DOHH2 (cell line): ENCODE data around the gene L3MBTL4.

Source experiments
- EZH2phosphoT487 ChIP-seq: fragments of 200-600 bp; sonication (generic); IDR thresholded peaks from 2 replicates; pipeline ENCODE4 v1.6.1; 2017; ENCODE audit warnings: borderline replicate concordance, mild to moderate bottlenecking, antibody characterized with exemption, low read length, moderate library complexity, mixed read lengths
- TF ChIP-seq, protein P1 (sequence below): fragments of 200-600 bp; sonication (generic); IDR thresholded peaks from one replicate; pipeline ENCODE4 v1.5.1; 2014; ENCODE audit warnings: antibody characterized with exemption, mild to moderate bottlenecking, low read depth, low read length; ENCODE audit not compliant: poor library complexity, severe bottlenecking

DNA sequence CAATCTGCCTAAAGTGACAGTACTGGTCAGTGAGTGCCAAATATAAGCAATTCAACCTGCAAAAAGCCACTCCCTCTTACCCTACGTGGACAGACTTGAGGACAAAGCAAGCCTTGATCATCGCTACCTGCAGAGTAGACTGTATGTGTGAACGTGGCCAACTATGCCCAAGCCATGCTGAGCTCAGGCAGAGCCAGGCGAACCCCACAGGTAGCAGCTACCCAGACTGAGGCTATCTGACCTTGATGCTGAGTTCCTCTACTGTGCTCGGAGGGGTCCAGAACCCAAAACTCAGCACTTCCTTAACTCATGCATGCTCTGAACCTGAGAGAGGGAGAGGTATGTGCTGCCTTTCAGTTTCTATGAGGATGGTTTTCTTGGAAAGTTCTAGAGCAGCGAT lies 455.9 kb downstream of the L3MBTL4 start:
- TF ChIP-seq, protein P1, sequence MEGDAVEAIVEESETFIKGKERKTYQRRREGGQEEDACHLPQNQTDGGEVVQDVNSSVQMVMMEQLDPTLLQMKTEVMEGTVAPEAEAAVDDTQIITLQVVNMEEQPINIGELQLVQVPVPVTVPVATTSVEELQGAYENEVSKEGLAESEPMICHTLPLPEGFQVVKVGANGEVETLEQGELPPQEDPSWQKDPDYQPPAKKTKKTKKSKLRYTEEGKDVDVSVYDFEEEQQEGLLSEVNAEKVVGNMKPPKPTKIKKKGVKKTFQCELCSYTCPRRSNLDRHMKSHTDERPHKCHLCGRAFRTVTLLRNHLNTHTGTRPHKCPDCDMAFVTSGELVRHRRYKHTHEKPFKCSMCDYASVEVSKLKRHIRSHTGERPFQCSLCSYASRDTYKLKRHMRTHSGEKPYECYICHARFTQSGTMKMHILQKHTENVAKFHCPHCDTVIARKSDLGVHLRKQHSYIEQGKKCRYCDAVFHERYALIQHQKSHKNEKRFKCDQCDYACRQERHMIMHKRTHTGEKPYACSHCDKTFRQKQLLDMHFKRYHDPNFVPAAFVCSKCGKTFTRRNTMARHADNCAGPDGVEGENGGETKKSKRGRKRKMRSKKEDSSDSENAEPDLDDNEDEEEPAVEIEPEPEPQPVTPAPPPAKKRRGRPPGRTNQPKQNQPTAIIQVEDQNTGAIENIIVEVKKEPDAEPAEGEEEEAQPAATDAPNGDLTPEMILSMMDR = no peak
- no peak for TF ChIP-seq EZH2phosphoT487
